Ammon's horn (tissue), 1 donor: ENCODE data around the gene ALDH3A1.

ENCODE experiments used
- DNase-seq: peaks from one replicate; pipeline ENCODE4 v3.0.0-alpha.2; 2016; ENCODE audit warnings: low spot score

Gene ALDH3A1

GRCh38 chr17:19741832-19742457, 6.2 kb downstream of the ALDH3A1 start:
- no peak for DNase-seq

GRCh38 chr17:19740933-19741332, 7.2 kb downstream of the ALDH3A1 start:
- no peak for DNase-seq

DNA sequence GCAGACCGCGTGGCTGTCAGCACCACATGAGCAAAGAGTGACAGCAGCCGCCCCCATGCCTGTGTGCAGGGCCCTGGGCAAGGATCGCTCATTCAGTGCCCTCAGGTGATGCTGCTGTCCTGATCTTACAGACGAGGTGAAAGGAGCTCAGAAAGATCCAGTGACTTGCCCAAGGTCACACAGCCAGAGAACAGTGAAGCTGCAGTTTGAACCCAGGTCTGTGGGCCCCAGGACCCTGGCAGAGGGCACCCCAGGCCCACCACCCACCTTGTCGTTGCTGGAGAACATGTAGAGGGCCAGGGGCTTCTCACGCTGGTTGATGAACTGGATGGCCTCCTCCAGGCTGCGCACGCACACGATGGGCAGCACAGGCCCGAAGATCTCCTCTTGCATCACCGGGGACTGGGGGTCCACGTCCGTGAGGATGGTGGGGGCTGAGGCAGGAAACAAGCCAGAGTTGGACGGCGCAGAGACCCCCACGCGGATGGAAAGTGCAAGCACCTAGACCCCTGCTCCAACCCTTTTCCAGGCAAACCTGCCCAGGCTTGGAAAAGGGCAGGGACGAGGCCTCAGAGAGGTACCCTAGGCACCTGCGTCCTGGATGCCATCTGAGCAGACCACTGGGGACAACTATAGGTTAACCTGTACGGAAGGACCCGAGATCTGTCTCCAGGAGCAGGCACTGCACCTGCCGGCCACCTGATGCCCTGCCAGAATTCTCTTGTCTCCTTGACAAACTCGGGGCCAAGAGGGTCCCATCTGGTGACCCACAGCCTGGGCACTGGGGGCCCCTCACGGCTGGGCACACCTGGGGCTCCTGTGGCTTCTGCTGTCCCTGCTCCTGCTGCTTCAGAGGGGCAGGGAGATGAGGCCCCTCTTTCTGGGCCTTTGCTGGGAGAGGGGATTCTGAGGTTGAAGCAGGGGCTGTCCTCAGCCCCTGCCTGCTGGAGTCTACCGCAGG, 8.6 kb downstream of the ALDH3A1 start:
- DNase-seq = no peak

DNA sequence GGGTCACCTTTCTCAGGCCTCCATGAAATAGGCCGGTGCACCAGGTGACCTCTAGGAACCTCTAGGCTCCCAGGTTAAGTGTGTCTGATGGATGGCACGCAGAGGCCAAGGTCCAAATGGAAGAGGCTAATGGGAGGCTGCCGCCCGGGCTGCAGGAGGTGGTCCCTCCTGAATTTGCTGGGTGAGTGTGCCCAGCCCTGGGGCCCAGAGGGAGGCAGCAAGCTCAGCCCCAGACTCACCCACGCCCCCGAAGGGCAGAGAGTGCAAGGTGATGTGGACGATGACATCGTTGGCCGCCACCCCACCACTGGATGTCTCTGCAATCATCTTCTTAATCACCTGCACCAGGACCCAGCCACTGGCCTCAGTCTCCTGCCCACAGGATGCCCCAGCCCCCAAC, 9.3 kb downstream of the ALDH3A1 start:
- no peak for DNase-seq

DNA sequence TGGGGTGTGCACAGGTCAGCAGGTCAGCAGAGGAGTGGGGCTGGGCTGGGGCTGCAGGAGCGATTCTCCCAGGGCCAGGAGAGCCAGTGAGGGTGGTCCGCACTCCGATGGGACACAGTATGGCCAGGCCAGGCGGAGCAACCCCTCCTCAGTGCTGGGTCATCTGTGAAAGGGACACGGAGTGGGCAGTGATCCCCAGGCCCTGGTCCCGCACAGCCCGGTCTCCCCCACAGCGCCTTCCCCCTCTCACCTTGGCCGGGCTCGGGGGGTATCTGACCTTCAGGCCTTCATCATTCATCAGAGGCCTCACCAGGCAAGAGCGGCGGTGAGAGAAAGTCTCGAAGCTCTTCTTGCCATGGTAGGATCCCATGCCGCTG, 10.0 kb downstream of the ALDH3A1 start:
- DNase-seq = no peak

- no peak for DNase-seq
Observed at GRCh38 chr17:19737305-19738072, 10.6 kb downstream of the ALDH3A1 start.

- no peak for DNase-seq
Observed at GRCh38 chr17:19736071-19736470, 12.0 kb downstream of the ALDH3A1 start.

- DNase-seq = no peak
Observed at GRCh38 chr17:19733953-19734526, 14.1 kb downstream of the ALDH3A1 start.

GRCh38 chr17:19731626-19732025, 16.5 kb downstream of the ALDH3A1 start:
- DNase-seq = no peak

DNA sequence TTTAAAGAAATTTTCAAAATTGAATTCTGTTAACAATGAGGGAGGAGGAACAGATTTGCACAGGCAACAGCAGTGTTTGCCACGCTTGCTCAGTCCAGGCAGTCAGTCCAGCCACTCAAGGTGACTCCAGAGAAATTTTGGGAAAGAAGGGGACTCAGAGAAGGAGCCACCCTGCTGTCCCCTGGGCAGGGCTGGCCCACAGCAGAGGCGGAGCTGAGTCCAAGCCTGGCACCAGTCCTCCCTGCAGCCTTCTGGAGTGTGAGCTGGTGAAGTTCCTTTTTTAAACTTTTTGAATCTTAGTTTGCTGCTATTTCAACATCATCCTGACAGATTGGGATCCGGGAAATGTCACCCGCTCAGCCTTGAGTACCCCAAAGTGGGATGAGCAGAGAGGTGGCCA, 17.3 kb downstream of the ALDH3A1 start:
- DNase-seq = no peak

DNA sequence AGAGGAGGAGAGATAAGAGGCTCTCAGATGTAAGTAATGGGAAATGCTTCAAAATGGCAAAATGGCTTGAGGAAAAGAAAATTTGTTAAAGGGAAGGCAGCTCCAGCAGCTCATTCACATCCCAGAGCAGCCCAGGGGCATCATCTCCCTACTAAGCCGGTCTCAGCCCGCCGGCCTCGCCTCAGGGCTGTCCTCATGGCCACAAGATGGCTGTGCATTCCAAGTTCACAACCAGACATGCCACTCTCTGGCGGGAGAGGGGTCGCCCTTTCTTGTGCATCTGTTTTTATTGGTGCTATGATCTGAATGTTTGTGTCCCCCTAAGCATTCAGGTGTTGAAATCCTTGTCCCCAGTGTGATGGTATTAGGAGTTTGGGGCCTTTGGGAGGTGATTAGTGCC, 18.2 kb downstream of the ALDH3A1 start:
- no peak for DNase-seq

DNA sequence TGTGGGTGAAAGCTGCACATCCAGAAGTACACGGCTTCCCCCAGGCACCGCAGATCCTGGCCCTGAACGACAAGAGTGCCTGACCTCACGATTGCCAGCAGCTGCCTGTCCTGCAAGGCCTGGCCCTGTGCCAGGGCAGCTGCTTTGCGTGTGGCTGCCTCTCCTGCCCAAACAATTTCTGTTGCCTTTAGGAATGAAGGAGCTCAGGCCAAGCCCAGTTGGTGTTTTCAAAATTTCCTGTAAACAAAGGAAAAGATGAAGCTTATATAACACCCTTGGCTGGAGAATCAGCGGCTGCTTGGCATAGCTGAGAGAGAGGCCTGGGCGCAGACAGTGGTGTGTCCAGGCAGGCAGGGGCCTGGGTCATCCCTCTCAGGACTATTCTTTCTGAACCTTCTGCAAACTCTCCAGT, 20.0 kb downstream of the ALDH3A1 start:
- peak; percentile 92 for DNase-seq

DNA sequence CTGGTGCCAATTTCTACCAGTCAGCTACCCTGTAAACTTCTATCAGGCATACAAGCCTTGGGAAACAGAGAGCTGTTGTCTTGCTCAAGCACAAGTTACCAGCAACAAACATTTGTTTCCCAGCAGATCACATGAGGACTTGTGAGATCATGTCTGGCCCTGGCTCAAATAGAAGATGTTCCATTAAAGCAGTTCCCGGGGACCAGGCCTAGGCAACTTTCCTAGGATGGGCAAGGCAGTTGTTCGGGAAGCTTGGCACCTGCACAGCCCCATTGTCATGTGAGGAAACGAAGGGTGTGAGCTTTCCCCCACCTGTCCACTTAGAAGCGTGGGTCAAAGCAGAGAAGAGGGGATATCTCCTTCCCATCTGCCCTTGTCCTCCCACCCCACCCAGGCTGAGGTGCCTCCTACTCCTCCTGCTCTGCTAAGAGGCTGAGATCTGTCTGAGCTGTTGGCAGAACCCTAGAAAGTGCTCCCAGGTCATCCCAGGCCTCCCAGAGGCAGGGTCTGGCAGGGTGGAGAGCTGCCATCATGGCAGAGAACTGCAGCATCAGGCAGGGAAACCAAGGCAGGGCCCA, 20.5 kb downstream of the ALDH3A1 start:
- peak; percentile 95 for DNase-seq

DNA sequence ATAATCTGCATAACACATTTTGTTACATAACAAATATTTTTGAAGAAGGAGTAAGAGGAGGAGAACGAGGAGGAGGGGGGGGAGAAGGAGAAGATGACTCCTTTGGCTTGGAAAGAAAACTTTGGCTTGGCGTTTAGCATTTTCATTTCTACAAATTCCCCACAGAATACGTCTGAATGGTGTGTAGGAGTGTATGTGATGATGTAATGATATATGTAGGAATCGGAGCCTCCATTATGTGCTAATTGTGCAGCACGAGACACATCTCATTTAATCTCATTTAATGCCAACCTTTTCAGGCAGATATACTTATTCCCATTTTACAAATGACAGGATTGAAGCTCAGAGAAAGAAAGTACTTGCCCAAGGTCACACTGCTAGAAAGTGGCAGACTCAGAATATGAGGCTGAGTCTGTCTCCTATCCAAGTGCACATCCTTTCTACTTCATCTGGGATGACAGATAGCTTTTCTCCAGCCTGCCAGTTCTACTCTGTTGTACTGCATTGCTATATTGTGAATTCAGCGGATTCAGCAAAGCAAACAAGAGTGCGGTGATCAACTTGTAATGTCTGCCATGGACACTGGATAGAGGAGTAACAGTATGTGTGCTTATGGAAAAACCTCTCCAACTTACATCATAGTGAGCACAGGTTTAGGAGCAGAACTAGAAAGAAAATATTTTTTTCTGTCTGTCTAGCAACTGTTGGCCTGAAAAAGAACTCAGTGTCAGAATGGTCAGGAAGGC, 21.3 kb downstream of the ALDH3A1 start:
- no peak for DNase-seq

GRCh38 chr17:19725486-19725885, 22.6 kb downstream of the ALDH3A1 start:
- DNase-seq = no peak

DNA sequence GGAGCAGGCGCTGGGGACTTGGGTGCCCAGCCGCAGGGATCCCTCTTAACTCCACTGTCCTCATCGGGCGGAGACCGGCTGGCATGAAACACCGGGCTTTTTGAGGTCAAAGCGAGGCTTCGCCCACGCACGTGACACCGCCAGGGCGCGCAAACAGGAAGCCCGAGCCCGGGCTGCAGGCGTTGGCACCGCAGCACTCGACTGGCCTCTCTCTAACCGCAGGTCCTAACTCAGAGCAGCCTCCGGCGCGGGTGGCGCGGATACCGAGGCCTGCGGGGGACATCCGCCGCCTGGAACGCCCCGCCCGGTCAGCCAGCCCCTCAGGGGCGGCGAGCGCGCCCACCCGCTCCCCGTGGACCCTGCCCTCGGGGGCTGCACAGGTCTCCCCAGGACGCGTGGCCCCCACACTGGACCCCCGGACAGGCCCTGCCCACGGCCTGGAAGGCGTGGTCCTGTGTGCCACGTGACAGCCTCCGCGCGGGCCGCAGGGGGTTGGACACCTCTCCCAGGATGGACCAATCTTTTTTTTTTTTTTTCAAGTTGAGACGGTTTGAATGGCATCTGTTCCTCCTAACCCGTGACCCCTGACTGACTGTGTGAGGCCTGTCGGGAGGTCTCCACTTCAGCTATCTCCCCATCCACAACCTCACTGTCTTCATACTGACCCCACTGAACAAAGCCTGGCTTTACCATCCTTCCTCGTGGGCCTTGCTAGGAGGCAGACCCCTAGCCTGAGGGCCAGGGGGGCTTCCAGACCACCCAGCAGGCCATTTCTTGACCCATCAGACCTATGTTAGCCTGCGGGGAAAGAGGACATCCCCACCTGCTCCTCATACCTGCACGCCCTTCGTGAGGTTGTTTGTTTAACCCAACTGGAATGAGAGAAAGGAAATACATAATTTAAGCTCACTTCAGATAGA, 23.3 kb downstream of the ALDH3A1 start:
- peak; percentile 56 for DNase-seq

DNA sequence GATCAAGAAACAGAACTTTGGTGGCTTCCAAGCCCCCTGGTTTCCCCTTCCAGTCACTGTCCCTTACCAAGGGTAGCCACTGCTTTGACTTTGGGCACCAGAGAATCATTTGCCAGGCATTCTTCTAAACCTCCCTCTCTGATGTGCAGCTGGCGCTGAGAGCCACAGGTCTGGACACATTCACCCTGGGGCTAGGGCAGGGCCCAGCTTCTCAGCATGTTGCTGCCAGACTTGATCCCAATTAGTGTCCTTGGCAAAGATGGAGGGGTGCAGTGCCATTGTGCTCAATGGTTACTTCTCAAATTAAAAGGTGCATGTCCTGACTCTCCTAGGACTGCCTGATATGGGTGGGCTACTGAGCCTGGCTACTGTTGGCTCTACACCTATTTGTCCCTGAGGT, 24.1 kb downstream of the ALDH3A1 start:
- DNase-seq = no peak

DNA sequence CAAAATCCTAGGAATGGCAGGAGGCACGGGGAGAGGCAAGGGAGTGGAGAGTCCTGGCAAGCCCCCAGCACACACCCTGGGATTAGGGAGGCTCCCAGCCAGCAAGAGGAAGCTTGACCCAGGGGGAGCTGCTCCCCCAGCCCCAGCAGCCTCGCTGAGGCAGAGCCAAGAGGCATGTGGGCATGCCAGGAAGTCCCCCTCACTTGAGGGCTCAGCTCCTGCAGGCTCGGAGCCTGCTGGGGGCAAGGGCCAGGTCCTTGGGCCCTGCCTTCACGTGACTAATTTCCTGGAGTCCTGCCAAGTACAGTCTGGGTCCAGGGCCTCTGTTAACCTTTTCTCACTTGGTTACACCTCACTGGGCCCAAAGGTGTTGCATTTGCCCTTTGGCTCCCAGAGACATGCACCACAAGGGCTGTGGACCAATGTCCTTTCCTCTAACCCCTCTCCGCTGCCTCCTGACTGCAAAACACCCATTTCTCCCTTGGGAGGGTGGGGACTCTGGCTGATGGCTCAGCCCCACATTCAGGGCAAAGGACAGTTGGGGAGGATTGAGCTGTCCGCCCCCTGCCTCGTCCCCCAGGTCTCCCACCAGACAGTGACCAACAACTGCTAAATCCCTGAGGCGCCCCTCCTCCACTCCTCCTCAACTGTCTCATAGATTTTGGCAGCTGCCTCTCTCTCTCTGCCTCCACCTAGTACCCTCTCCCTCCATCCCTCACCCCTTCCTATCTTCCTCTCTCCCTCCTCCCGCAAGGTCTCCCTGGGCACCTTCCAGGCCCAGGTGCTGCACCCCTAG, 27.3 kb downstream of the ALDH3A1 start:
- no peak for DNase-seq

GRCh38 chr17:19720210-19720475, 28.0 kb downstream of the ALDH3A1 start:
- DNase-seq = no peak
